Skin of body (tissue), 2 donors: ENCODE results near the gene PEX12. TPM values are rescaled to one million over a fixed set of nuclear protein-coding genes. Genes with fewer than 3 reads are reported as not detected.
"Not testable (repeated sequence)": the region's sequence is repeated elsewhere in the genome, so short reads cannot be mapped to it uniquely, and the experiment has no call there.

Experiments used
- DNase-seq: peaks from one replicate; lab custom pipeline; 2025; lab: John Stamatoyannopoulos, UW
- total RNA-seq: library from RNA; depleted of rRNA; stranded (reverse); fragments of >200 nt; gene quantifications from one replicate; pipeline ENCODE4 v1.2.3, GENCODE V29; 2014

Gene PEX12
- total RNA-seq, result 3.0 TPM

DNA sequence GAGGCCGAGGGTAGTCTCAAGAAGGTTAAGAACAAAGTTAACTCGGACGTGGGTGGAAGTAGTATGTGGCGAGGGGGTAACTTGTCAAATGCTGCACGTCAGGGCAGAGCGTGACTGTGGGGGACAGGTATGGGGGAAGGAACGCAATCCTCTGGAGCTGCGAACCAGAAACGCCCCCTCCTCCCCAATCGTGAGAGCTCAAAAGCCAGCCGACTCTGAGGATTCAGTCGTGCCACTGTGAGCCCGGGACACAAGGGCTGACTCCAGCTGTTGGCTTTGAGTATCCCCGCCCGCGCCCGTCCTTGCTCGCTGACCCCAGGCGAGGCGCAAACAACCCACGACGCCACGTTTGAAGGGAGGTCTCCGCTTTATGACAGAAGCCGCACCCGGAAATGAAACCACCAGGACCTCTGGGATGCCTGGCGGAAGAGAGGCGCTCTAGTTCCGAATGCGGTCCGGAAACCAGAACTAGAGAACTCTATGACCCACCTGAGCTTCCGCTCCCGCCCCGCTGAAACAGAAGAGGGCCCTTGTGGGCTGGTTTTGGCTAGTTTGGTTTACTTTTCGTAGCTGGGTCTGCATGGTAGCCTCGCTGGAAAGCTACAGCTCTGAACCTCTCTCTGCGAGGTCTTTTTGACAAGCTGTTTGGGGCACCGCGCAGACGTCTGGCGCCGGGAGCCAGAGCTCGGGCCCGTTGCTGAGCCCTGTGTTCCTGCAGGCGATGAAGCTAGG lies at the start of gene PEX12:
Gene PEX12, minus strand, starts transcription at position 375 of the 732 bp plus-strand sequence. CDS start 550 bp downstream, outside the sequence.
- peak; percentile 93 for DNase-seq

DNA sequence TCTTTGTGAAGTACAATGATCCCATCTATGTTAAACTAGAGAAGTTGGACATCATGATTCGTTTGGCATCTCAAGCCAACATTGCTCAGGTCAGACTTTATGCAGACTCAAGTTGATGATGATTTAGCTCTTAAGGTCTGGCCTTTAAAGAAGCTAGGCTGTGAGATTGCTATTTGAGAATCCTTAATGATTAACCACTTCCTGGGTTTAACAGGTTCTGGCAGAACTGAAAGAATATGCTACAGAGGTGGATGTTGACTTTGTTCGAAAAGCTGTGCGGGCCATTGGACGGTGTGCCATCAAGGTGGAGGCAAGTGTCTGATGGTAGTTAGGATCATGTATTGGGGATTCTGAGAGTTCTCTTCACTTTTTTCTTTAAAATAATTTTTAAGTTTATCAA lies 49.0 kb upstream of the PEX12 start:
- DNase-seq, result no peak

DNA sequence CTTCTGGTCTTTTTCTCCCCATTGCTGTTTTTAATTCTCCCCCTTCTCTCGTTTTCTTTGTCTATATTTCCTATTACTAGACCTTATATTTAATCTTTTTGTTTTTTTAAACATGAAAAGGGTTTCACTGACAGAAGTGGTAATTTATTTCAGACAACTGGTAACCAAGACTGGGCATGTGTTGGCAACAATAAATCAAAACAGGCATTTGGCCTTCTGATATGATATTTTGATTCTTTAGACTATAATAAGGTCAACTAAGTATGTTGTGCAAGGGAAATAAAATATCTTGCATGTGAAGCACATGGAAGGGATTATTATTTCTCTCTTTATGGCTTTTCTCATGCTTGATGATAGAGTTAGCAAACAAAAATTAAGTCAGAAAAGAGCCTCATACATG lies 43.4 kb upstream of the PEX12 start:
- no peak for DNase-seq

DNA sequence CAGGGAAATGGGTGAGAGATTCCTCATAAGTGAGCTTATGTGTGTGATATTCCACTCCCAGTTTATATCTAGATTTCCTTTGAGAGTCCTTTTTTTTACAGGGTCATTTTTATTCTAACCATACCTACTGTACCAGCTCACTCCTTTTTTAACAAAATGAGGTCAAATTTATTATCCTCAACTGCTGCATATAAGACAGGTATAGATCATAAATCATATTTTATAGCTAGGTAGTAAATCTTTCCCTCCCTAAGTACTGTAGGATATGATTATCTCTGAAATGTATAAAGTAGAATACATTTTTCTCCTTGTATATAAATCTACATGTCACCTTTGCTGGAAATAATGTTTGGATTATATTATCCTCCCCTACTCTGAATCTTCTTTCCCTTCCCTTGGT lies 40.3 kb upstream of the PEX12 start:
- DNase-seq, result no peak

DNA sequence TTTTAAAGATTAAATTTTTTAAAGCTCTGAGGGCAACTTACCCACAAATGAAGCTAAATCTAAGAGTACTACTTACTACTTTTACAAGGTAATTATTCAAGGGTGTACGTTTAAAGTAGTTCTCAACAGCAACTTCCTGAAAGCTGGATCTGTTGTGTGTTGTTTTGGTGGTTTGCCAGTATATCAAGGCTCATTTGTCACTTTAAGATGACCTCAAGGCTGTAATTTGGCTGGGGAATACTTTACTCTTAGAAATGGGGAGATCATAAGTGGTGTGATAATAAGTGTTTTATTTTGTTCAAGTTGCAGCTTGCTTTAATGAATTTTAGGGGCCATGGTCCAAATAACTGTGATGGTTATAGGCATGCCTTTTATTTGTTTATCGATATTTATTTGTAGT lies 39.1 kb upstream of the PEX12 start:
- no peak for DNase-seq

DNA sequence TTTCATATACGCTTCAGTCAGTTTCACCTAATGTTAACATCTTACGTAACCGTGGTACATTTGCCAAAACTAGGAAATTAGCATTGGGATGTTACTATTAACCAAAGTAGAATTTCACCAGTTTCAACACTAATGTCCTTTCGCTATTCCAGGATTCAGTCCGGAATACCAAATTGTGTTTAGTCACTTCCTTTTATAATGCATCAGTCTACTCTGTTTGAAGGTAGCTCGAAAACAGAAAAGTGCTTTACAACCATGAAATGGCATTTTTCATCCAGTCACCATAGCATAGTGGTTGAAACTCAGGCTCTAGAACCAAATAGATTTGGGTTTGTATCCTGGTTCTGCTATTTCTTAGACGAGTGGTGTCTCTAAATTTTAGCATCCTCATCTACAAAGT lies 38.2 kb upstream of the PEX12 start:
- no peak for DNase-seq

DNA sequence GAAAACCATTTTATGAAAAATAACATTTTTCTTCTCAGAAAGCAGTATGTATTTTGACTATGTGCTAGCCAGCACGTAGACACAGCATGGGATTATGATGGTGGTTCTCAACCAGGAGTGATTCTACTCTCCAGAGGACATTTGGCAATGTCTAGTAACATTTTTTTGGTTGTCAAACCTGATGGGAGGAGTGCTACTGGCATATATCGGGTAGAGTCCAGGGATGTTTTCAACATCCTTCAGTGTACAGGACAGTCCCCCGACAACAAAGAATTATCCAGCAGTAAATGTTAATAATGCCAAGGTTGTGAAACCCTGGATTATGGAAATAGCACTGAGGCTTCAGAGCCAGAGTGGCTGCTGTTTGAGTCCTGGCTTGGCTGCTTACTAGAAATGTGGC lies 36.4 kb upstream of the PEX12 start:
- DNase-seq, result no peak

DNA sequence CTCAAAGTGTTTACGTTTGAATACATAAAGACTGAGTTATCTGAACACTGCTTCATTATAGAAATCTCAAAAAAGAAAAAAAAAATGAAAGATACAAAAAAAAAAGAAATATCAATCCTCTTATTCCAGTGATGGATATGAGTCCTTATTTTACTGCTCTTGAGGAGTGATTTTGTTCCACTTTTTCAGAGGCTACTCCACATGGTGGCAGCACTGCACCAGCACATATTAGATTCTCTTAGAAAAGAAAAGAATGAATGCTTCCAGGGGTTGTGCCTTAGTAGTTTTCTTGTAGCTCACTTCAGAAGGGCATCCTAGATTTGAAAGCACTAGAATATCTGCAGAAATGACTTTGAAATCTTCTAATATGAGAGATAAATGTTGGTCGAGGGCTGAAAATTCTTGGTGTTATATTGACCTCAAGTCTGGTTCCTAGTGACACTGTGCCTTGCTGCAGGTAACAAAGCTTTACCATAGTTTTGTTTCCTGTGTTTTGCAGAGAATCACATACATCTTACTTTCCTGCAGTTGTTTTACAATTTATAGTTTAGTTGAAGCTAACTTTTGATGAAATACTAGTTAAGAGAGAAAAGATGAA lies 34.7 kb upstream of the PEX12 start:
- DNase-seq, result no peak

DNA sequence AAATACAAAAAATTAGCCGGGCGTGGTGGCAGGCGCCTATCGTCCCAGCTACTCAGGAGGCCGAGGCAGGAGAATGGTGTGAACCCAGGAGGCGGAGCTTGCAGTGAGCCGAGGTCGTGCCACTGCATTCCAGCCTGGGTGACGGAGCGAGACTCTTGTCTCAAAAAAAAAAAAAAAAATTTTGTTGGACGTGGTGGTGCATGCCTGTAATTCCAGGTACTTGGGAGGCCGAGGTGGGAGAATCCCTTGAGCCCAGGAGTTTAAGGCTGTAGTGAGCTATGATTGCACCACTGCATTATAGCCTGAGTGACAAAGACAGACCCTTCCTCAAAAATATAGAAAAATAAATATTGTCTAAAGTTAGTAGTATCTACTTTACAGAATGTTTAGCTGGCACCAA lies 32.4 kb upstream of the PEX12 start:
- not testable (repeated sequence) for DNase-seq

DNA sequence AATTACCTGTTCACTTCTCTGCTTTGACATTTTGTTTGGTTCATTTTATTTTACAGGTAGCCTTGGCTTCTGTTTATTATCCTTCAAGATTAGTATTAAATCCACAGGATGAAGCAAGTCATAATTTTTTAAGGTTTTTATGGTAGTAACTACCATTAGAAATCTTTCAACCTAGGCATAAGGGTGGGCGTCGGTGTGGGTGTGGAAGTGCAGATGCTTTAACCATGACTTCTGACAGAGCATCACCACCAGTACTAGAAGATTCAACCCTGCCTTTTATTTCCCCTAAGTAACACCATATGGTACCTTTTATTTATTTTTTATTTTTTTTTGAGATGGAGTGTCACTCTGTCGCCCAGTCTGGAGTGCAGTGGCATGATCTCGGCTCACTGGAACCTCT lies 31.5 kb upstream of the PEX12 start:
- no peak for DNase-seq

DNA sequence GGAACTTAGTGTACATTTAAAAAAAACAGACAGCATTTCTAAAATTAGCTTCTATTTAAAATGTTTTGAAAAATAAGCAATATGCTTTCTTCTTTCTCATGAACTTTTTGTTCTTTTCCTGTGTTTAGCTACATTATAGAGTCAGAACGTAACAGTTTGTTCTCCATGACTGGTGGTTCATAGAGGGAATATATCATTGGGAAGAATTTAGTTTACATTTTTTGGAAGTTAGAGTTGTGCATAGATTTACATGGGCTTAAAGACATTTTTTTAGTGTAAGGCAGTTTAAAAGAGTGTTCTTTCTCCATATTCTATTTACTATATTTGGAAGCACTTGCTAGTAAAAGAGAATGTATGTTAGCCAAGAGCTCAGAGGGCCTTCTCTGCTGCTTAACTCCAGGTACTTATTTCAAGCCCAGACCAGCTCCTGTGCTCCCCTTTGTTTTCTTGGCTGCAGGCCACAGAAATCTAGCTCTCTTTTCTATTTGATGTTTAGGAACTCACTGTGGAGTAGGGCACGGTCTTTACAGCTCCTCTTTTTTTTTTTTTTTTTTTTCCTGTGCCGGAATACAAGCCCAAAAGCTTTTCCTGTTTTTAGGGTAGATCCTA lies 29.0 kb upstream of the PEX12 start:
- no peak for DNase-seq

DNA sequence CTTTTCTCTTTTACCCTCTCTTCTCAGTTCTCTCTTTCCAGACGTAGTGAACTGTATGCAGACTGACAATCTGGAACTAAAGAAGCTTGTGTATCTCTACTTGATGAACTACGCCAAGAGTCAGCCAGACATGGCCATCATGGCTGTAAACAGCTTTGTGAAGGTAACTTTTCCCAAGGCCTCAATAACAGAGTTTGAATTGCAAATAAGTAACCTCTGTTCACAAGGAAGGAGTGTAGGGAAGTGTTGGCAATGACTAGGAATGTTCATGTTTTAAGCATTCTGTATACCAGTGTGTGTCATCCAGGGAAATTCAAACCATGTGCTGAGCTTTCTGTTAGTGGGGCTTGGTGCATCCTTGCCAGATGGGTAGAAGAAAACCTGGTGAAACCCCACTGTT lies 27.3 kb upstream of the PEX12 start:
- no peak for DNase-seq

DNA sequence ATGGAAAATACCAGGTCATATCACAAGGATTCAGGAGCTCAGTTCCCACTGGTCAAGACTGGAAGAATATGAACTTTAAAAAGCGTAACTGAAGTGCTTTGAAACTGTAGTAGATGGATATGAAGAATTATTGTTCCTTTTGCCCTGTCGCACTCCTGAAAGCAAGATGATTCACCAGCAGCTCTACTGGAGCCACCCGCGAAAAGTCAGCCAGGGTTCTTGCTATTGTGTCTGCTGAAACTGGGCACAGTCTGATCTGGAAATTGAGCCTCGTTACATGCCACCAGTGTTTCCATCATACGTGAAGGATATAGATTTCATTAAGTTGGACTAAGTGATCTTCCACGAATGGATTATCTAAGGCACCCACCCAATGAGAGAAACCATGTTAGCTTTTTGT lies 25.3 kb upstream of the PEX12 start:
- no peak for DNase-seq

DNA sequence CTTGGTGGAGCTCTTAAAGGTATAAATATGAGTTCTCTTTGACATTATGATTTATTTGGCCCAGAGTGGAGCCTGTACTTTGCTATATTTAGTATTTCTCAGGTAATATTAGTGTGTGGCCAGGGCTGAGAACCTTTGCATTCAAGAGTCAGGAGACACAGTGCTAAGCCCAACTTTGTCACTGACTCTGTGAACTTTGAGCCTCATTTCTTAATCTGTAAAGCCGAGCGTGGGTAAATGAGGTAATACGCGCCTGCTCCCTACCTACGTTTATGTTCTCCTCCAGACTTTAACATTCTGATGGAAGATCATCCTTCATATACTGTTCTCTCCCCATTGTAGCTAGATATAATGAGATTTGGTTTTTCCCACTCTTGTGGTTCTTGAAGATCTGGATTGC lies 19.2 kb upstream of the PEX12 start:
- DNase-seq, result no peak

DNA sequence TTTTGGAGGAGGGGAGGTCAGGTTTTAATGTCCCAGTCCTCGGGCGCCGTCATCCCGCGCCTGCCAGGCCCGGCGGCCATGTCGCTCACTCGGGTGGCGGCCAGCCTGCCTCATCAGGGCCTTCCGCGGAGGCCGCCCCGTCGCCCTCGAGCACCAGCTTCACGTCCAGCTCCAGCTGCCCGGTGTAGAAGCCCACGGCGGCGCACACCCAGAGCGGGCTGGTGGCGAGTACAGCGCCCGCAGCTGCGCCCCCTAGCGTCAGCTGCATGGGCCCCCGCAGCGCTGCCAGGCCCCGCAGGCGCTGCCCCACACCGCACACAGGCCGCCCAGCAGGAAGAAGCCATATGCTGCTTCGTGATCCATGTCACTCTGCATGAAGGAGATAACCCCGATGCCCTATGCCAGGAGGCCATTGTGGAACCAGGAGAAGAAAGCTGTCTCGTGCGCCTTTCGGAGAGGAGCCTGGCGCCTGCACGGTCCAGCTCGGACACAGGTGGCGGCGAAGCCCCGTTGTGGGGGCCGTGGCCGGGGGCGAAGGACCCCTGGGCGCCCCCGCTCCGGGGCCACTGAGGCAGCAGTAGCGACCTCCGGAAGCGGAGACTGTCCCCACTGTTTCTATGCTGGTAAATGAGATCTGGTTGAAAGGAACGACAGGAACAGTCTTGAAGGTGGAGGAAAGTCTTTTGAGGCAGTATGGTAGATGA lies 18.3 kb upstream of the PEX12 start:
- DNase-seq, result no peak

DNA sequence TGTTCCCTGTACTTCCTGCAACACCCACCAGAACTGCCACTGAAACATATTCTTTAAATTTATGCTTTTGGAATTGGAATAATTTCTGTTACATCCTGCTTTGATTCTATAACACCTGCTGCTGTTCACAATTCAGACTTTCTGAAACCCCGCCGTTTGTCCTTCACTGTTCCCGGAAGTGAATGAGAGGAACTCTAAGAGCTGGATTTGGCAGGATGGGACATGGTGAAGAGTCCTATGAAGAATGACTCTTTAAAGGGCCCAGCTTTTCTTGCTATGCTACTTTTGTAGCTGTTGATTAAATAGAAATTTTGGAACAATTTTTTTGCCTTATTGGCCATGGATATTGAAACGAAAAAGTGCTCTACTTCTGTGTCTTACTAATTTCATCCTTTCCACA lies 17.7 kb upstream of the PEX12 start:
- DNase-seq, result no peak

DNA sequence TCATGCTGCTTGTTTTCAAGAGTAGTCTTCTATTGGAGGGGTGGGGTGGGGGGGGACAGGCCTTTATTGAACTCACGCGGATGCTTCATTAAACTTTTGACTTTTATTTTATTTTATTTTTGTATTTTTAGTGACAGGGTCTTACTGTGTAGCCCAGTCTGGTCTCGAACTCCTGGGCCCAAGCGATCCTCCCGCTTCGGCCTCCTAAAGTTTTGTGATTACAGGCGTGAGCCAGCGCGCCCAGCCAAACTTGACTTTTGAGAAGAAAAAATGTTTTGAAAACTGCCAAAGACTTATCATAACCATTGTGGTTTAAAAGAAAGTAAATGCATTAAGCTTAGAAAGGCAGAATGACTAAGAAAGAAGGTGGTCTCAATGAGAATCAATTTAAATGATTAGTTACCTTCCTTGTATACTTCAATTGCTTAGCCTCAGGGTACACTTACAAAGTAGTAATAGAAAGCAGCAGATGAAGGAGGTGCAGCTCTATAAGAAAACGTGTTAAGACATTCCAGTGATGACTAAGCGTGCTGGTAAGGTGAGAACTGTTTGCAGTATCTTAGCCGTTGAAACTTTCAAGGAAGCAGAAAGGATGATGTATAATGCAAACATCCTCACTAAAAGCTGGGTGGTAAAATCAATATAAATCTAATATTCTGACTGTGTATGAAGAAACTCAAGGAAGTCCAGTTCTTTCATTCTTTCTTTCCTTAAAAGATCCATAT lies 10.0 kb upstream of the PEX12 start:
- no peak for DNase-seq

DNA sequence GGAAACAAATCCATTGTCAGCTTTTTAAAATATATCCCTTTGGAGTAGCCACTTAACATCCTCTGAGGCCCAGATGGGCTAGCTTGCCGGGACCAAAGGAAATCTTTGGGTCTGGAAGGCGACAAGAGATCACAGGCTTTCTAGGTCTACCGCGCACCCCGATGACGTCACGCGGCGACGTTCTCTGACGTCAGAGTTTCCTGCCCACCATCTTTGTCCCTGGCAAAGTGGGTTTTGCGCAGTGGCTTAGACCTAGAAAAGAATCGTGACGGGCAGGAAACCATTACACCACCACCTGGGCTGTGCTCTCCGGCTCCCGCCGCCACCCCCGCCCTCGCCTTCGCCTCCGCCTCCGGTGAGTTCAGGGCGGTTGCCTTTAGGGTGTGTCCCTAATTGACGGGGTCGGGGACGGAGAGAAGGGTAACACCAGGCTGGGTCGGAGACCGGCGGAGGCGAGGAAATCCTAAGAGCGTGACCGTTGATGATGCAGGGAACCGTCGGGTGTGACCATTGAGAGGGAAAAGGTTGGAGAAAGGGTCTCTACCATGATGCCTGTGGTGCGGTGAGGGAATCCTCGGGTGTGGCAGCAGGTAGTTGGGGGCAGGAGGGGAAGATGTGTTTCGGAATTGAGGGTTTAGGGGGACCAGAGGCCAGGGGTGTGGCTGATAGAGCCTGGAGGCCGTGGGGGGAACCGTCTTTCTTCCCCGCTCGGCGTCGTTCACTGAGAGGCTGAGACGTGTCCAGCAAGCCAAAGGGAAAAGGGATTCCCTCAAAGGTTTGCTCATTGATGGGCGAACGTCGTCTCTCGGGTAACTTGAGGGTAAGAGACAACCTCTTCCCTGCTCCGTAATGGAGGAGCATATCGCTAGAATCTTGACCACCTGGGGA lies 8.9 kb upstream of the PEX12 start, which contains the start of gene AP2B1:
Gene AP2B1, plus strand, starts transcription at position 249 of the 888 bp plus-strand sequence. CDS start 6,709 bp downstream, outside the sequence.
- DNase-seq, result peak; percentile 93

DNA sequence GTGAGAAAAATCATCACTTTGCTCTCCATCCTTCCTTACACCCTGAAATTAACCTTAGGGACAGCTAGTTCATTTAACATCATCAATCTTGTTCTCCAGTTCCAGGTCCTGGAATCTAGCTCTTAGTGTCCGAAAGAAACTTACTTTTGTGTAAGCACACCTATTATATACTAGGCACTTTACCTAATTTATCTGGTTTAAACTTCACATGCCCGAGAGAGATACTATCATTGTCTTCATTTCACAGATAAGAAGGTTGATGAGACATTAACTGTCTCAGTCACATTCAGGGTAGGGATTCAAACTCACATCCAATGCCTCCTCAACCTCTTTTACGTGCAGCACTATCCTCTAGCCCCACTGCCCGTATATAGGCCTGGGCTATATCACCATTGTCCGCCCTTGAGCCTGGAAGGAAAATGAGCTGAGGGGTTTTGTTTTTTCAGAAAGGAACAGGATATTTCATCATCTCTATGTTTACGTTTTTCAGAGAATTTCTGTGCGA lies 8.2 kb upstream of the PEX12 start:
- no peak for DNase-seq

DNA sequence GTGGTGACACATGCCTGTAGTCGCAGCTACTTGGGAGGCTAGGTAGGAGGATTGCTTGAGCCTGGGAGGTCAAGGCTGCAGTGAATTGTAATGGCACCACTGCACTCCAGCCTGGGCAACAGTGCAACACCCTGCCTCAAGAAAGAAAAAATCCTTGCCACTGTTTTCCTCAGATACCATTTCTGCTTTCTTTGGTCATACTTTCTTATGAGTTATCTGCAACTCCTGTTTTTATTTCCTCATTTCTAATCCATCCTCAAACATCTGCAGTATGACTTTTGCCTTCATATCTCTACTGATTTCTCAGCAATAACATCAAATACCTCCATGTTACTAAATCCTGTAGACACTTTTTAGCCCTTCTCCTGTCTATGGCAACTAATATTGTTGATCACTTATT lies 5.7 kb upstream of the PEX12 start:
- no peak for DNase-seq
